Calu3 (cell line): Measurements from ENCODE around the gene B4GALT2. TPM values are rescaled to one million over a fixed set of nuclear protein-coding genes. Genes with fewer than 3 reads are reported as not detected.

Experiments
- BruUV-seq: library from RNA; stranded (reverse); fragments of 400-500 nt; replicated peaks from 2 replicates; lab custom pipeline; 2021; lab: Mats Ljungman, UMichigan
- CTCF ChIA-PET: fragments of 300-600 bp; sonication (Branson Sonifier 250); formaldehyde crosslinking; loops from one replicate; lab custom pipeline; 2022; ENCODE audit warnings: antibody characterized with exemption; lab: Charles Lee
- DNase-seq: peaks from one replicate; pipeline ENCODE4 v3.0.0; 2022
- H3K27ac Mint-ChIP-seq: one replicate; pipeline ENCODE4 v1.8.0; 2022; ENCODE audit warnings: mixed read lengths; ENCODE audit not compliant: unreplicated experiment
- H3K27me3 Mint-ChIP-seq: one replicate; pipeline ENCODE4 v1.8.0; 2022; ENCODE audit warnings: mixed read lengths; ENCODE audit not compliant: unreplicated experiment
- H3K36me3 Mint-ChIP-seq: one replicate; pipeline ENCODE4 v1.8.0; 2022; ENCODE audit warnings: mild to moderate bottlenecking, moderate library complexity, mixed read lengths; ENCODE audit not compliant: insufficient read depth, unreplicated experiment
- H3K4me1 Mint-ChIP-seq: one replicate; pipeline ENCODE4 v1.8.0; 2022; ENCODE audit warnings: mild to moderate bottlenecking, low read depth, mixed read lengths; ENCODE audit not compliant: unreplicated experiment
- H3K4me3 Mint-ChIP-seq: one replicate; pipeline ENCODE4 v1.8.0; 2022; ENCODE audit warnings: mild to moderate bottlenecking, low read depth, moderate library complexity, mixed read lengths; ENCODE audit not compliant: unreplicated experiment
- H3K9me3 Mint-ChIP-seq: one replicate; pipeline ENCODE4 v1.8.0; 2022; ENCODE audit warnings: low read depth, mixed read lengths; ENCODE audit not compliant: unreplicated experiment
- CTCF ChIP-seq: fragments of 200-600 bp; IDR thresholded peaks from one replicate; pipeline ENCODE4 v1.8.0; 2022; ENCODE audit warnings: antibody characterized with exemption; ENCODE audit not compliant: unreplicated experiment
- intact Hi-C: fragments of 100-400 bp; cut with micrococcal nuclease; formaldehyde crosslinking; loops from one replicate; pipeline ENCODE4 v1.10.0; 2022; ENCODE audit not compliant: unreplicated experiment
- total RNA-seq: library from RNA; stranded (reverse); gene quantifications from 2 replicates; pipeline ENCODE4 v1.2.3, GENCODE V29; 2022

The B4GALT2 gene
- total RNA-seq, 1 experiment from 2014 or later, result 50.9 TPM

DNA sequence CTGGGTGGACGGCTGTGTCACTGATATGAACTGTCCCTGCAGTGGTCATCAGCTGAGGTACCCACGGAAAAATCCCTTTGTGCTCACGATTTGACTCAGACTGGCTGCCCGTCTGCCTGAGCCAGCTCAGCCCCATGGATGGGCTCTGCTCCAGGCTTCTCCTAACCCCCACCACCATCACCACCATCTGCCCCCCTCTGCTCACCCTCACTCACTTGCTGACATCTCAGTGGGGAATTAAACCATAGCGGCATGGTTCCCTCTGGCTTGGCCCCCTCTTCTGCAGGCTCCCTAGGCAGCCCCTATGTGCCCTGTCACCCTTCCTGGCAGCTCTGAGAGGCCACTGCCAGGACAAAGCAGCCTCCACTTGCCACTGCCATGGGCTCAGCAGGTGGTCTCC lies 34.9 kb downstream of the B4GALT2 start:
- peaks cover 5% of the 10 kb centered on the region for H3K36me3 Mint-ChIP-seq

DNA sequence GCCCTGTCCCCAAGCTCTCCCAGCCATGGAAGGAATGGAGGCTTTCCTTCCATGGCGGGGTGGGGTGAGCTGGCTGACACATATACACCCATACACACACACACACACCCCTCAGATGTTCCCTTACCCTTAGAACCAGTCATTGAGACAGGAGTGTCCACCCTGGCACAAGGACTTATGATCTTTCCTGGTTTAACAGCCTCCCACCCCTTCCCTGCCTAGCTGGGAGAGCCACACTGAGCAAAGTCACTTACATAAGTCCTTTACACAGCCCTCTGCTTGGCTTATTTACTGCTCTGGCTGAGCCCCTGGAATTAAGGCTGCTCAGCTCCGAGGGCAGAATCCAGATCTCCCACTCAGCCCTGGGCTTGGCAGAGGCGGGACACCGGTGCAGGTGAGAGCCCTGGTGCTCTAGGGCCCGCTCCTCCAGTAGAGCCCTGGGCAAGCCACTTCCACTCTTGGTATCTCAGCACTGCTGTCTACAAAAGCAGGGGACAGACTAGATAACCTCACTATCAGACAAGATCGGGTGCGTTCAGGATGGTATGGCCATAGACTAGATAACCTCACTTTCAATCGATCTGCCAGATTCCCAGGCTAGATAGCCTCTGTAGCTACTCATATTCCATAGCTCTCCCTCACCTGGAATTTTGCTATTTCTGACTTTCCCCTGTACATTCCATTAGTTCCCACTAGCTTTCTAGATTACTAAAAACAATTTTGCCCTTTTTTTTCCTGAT lies 35.5 kb downstream of the B4GALT2 start:
- Mint-ChIP-seq H3K27ac (no peak overlapping the region), H3K36me3 (peaks cover 5% of the 10 kb centered on the region), H3K27me3 (no peaks in the 10 kb centered on the region), H3K9me3 (no peaks in the 10 kb centered on the region), H3K4me1 (peaks cover 9% of the 10 kb centered on the region), H3K4me3 (no peak overlapping the region)
- CTCF ChIA-PET, result interaction anchor here (0.6 to 1.8 kb wide), 2 partner anchors 10 to 11 kb away, joined by 4 read pairs; no protein-coding TSS in a partner anchor
- BruUV-seq, result no TSS peak
- intact Hi-C loops, result no loop called here
- TF ChIP-seq CTCF, result no peak
- no peak for DNase-seq

More for the DNA sequence above, 34.9 kb downstream of the B4GALT2 start:
- no peak overlapping the region for H3K27ac Mint-ChIP-seq
- intact Hi-C loops, result loop anchor here (2.0 kb wide), 1 partner anchor 17 kb away; the partner anchor contains the start of gene SLC6A9
- H3K27me3 Mint-ChIP-seq, result no peaks in the 10 kb centered on the region
- CTCF ChIA-PET, result interaction anchor here (1.8 kb wide), 1 partner anchor 11 kb away, joined by 4 read pairs; no protein-coding TSS in a partner anchor
- H3K9me3 Mint-ChIP-seq, result no peaks in the 10 kb centered on the region
- no peak overlapping the region for H3K4me3 Mint-ChIP-seq
- peaks cover 9% of the 10 kb centered on the region for H3K4me1 Mint-ChIP-seq
- BruUV-seq, result no TSS peak
- no peak for DNase-seq
- no peak for TF ChIP-seq CTCF

- no TSS peak for BruUV-seq
- intact Hi-C loops, result no loop called here
- Mint-ChIP-seq H3K9me3 (no peaks in the 10 kb centered on the region), H3K4me3 (no peak overlapping the region), H3K36me3 (peaks cover 5% of the 10 kb centered on the region), H3K4me1 (peaks cover 9% of the 10 kb centered on the region), H3K27ac (no peak overlapping the region), H3K27me3 (no peaks in the 10 kb centered on the region)
- TF ChIP-seq CTCF, result no peak
- DNase-seq, result no peak
- CTCF ChIA-PET, result interaction anchor here (0.6 to 1.8 kb wide), 2 partner anchors 9 to 11 kb away, joined by 4 read pairs; no protein-coding TSS in a partner anchor
These were observed 36.2 kb downstream of the B4GALT2 start for GRCh38 chr1:44015206-44015605.

GRCh38 chr1:44016041-44016889 lies 37.3 kb downstream of the B4GALT2 start:
- CTCF ChIA-PET, result interaction anchor here (0.6 kb wide), 1 partner anchor 464 kb away, joined by 5 read pairs; no protein-coding TSS in a partner anchor
- no peak overlapping the region for H3K27ac Mint-ChIP-seq
- peaks cover 5% of the 10 kb centered on the region for H3K36me3 Mint-ChIP-seq
- no peak for DNase-seq
- TF ChIP-seq CTCF, result no peak
- no peaks in the 10 kb centered on the region for H3K27me3 Mint-ChIP-seq
- peaks cover 9% of the 10 kb centered on the region for H3K4me1 Mint-ChIP-seq
- intact Hi-C loops, result no loop called here
- H3K4me3 Mint-ChIP-seq, result no peak overlapping the region
- no peaks in the 10 kb centered on the region for H3K9me3 Mint-ChIP-seq
- no TSS peak for BruUV-seq
